Central memory CD8-positive, alpha-beta T cell (primary cell): ENCODE measurements around the gene SETD2.
"Not testable (repeated sequence)": the region's sequence is repeated elsewhere in the genome, so short reads cannot be mapped to it uniquely, and the experiment has no call there.

Experiments
- ATAC-seq: fragments of 150-1000 bp; cut with Tn5 transposase; replicated peaks from 2 replicates; pipeline ENCODE4 v1.10.0; 2022; ENCODE audit warnings: mild to moderate bottlenecking, moderate FRiP score, moderate number of reproducible peaks; ENCODE audit not compliant: poor library complexity, severe bottlenecking; ENCODE audit errors: extremely low read depth
- DNase-seq, 2 donors: peaks; one replicate each; pipeline ENCODE4 v3.0.0; 2021; ENCODE audit warnings: low spot score in 2 of 2
- H3K27ac Mint-ChIP-seq: one replicate; pipeline ENCODE4 v1.8.0; 2022; ENCODE audit warnings: low read depth, mild to moderate bottlenecking, moderate library complexity, mixed read lengths
- H3K27me3 Mint-ChIP-seq: one replicate; pipeline ENCODE4 v1.8.0; 2022; ENCODE audit warnings: mixed read lengths
- H3K36me3 Mint-ChIP-seq: one replicate; pipeline ENCODE4 v1.8.0; 2022; ENCODE audit warnings: mild to moderate bottlenecking, moderate library complexity, mixed read lengths; ENCODE audit not compliant: insufficient read depth
- H3K4me1 Mint-ChIP-seq: one replicate; pipeline ENCODE4 v1.8.0; 2022; ENCODE audit warnings: mixed read lengths
- H3K4me3 Mint-ChIP-seq: one replicate; pipeline ENCODE4 v1.8.0; 2022; ENCODE audit warnings: mild to moderate bottlenecking, moderate library complexity, mixed read lengths
- H3K9me3 Mint-ChIP-seq: one replicate; pipeline ENCODE4 v1.8.0; 2022; ENCODE audit warnings: mixed read lengths

The SETD2 gene

DNA sequence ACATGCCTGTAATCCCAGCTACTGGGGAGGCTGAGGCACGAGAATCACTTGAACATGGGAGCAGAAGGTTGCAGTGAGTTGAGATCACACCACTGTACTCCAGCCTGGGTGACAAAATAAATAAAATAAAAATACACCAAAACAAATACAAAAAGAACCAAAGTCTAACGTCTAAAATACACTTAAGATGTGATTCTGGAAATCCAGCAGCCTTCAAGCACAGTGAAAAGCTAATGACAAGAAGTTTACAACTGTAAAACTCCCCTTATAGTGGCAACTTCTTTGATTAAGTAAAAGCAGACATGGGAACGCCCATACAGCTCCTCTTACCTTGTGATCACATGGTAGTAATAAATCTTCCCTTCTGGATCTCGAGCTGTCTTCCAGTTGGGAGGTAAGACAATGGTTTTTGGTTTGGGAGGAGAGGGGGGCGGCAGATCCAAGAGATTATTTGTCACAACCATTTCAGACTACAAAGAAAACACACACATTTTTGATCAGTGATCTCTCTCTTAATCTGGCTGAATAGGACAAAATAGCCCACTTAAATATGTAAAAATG lies 121.6 kb downstream of the SETD2 start:
- DNase-seq (no peak), ATAC-seq (no peak)
- Mint-ChIP-seq H3K9me3 (no peaks in the 10 kb centered on the region), H3K27me3 (no peaks in the 10 kb centered on the region), H3K36me3 (peaks cover 64% of the 10 kb centered on the region), H3K27ac (no peak overlapping the region), H3K4me3 (no peak overlapping the region), H3K4me1 (peaks cover 21% of the 10 kb centered on the region)

DNA sequence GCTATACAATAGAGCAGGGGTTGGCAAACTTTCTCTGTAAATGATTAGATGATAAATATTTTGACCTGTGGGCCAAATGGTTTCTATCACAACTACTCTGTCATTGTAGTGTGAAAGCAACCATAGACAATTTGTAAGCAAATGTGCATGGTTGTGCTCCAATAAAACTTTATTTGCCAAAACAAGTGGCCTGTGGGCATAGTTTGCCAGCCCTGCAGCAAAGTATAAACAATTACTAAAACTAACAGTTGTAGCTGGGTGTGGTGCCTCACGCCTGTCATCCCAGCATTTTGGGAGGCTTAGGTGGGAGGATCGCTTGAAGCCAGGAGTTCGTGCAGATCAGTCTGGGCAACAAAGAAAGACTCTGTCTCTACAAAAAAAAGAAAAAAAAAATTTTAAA lies 122.8 kb downstream of the SETD2 start:
- Mint-ChIP-seq H3K27ac (no peak overlapping the region), H3K9me3 (no peaks in the 10 kb centered on the region), H3K27me3 (no peaks in the 10 kb centered on the region), H3K36me3 (peaks cover 66% of the 10 kb centered on the region), H3K4me1 (peaks cover 22% of the 10 kb centered on the region), H3K4me3 (no peak overlapping the region)
- DNase-seq (no peak), ATAC-seq (no peak)

DNA sequence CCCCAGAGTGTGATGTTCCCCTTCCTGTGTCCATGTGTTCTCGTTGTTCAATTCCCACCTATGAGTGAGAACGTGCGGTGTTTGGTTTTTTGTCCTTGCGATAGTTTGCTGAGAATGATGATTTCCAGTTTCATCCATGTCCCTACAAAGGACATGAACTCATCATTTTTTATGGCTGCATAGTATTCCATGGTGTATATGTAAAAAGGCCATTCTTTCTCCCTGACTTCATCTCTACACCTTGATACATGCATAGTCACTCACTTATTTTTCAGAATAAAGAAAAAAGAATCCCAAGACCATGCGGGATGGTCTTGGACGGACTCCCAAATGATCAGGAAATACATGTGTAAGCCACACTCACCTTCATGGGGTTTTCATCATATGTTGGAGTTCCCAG lies 126.6 kb downstream of the SETD2 start:
- peak overlapping the region; percentile 50 for H3K4me3 Mint-ChIP-seq
- peak overlapping the region; percentile 90 for H3K27ac Mint-ChIP-seq

DNA sequence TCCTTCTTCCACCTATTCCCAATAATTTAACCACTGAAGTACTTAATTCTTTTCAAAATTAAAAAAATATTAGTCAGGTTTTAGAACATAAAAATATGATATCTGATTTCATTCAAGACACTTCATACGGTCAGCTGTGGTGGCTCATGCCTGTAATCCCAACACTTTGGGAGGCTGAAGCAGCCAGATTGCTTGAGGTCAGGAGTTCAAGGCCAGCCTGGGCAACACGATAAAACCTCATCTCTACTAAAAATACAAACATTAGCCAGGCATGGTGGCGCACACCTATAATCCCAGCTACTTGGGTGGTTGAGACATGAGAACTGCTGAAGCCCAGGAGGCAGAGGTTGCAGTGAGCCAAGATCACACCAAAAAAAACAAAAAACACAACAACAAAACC lies 127.8 kb downstream of the SETD2 start:
- ATAC-seq (no peak), DNase-seq (no peak)
- H3K4me1 Mint-ChIP-seq = peaks cover 31% of the 10 kb centered on the region
- no peak overlapping the region for H3K4me3 Mint-ChIP-seq
- H3K36me3 Mint-ChIP-seq = peaks cover 61% of the 10 kb centered on the region
- no peaks in the 10 kb centered on the region for H3K9me3 Mint-ChIP-seq
- no peaks in the 10 kb centered on the region for H3K27me3 Mint-ChIP-seq
- peak overlapping the region; percentile 32 for H3K27ac Mint-ChIP-seq

More for the DNA sequence above, 126.6 kb downstream of the SETD2 start:
- H3K36me3 Mint-ChIP-seq = peaks cover 65% of the 10 kb centered on the region
- not testable (repeated sequence) for H3K27me3 Mint-ChIP-seq, DNase-seq, ATAC-seq, H3K9me3 Mint-ChIP-seq
- peaks cover 27% of the 10 kb centered on the region for H3K4me1 Mint-ChIP-seq

DNA sequence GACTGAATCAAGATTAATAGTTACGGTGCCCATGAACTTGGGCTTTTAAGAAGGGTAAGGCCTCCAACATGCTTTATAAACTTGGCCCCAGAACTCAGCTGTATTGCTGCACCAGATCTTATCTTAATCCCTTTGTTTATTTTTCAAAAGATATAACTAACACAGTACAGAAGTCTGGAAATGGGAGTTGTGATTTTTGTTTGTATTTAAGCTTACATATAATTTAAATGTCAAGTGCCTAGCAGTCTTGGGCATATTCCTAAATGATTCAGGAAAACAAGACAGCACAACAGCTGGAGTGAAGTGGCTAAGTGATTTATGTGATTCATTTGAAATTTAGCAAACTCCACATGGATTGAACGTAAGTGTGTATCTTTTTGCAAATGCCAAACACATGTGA lies 128.3 kb downstream of the SETD2 start:
- Mint-ChIP-seq H3K27ac (peak overlapping the region; percentile 32), H3K36me3 (peaks cover 56% of the 10 kb centered on the region), H3K4me1 (peaks cover 36% of the 10 kb centered on the region), H3K4me3 (no peak overlapping the region), H3K27me3 (no peaks in the 10 kb centered on the region), H3K9me3 (no peaks in the 10 kb centered on the region)
- ATAC-seq = no peak
- no peak for DNase-seq

DNA sequence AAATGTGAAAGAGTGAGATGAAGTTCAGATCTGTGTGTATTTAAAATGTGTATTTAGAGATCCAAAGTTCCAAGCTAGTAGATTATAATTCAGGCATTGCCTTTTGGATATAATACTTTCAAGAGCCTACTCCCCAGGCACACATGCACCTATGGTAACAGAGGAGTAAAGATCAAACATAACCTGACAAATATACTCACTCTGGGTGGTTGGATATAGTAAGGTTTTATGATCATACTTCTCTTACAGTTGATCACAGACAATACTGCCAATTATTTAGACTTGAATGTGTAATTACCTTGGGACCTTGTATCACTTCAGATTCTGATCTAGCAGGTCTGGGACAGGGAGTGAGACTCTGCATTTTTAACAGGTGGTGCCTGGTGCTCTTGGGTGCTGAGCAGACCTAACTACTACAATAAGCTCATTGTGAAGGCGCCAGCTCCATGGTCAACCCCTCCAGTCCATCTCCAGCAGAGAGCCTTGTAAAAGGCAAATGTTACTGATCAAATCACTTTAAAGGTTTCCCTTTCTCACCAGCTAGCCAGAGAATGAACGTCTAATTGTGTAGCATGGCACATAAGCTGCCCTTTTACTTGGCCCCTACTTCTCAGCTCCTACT lies 128.9 kb downstream of the SETD2 start:
- peaks cover 33% of the 10 kb centered on the region for H3K4me1 Mint-ChIP-seq
- DNase-seq (no peak), ATAC-seq (no peak)
- H3K9me3 Mint-ChIP-seq = no peaks in the 10 kb centered on the region
- peaks cover 50% of the 10 kb centered on the region for H3K36me3 Mint-ChIP-seq
- H3K4me3 Mint-ChIP-seq = no peak overlapping the region
- no peak overlapping the region for H3K27ac Mint-ChIP-seq
- no peaks in the 10 kb centered on the region for H3K27me3 Mint-ChIP-seq

DNA sequence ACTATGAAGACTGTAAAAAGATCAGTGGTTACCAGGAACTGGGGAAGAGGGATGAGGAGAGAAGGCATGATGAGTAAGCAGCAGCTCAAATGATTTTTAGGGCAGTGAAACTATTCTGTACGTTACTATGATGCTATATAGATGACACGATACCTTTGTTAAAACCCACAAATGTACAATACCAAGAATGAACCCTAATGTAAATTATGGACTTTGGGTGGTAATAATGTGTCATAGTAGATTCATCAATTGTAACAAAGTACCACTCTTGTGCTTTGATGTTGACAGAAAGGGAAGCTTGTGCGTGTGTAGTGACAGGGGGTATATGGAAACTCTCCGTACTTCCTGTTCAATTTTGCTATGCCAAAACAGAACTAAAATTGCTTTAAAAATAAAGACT lies 132.9 kb downstream of the SETD2 start:
- H3K27ac Mint-ChIP-seq = peak overlapping the region; percentile 10
- not testable (repeated sequence) for H3K4me3 Mint-ChIP-seq, H3K27me3 Mint-ChIP-seq, DNase-seq, H3K9me3 Mint-ChIP-seq
- ATAC-seq = peak; percentile 64
- H3K36me3 Mint-ChIP-seq = peaks cover 38% of the 10 kb centered on the region
- peaks cover 21% of the 10 kb centered on the region for H3K4me1 Mint-ChIP-seq

DNA sequence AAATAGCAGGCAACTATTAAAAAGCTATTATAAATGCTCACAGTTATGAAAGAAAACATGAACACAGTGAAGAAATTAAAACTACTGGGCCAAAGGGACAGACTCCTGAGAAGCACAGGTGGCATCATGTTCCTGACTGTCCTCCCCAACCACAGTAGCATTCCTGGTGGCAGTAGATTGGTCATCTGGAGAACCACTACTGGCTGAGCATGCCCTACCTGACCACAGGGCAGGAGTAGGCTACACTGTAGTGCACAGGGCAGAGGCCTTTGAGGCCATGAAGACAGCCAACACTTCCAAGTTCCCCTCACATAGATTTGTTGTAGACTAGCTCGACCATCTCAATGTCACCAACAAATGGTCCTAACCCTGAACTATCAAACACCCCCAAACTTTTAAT lies 135.2 kb downstream of the SETD2 start:
- Mint-ChIP-seq H3K4me3 (no peak overlapping the region), H3K9me3 (no peaks in the 10 kb centered on the region), H3K27ac (no peak overlapping the region), H3K4me1 (peaks cover 37% of the 10 kb centered on the region), H3K36me3 (peaks cover 27% of the 10 kb centered on the region), H3K27me3 (no peaks in the 10 kb centered on the region)
- ATAC-seq (no peak), DNase-seq (no peak)

DNA sequence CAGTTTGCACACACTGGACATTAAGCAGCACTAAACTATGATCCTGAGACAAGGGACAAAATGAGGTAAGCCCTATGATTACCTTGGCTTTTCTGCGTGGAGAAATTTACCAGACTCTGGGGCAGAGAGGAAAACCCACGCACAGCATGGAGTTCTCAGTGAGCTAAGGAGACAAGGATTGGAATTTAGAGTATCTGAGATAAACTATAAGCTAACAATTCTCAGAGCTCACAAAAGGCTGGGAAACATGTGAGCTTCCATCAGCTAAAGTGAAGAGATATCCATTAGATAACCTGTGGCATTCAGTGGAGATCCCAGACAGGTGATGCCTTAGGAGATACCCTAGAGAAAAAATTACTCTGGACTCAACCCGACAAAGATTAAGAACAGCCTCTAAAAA lies 135.8 kb downstream of the SETD2 start:
- H3K9me3 Mint-ChIP-seq = no peaks in the 10 kb centered on the region
- DNase-seq = no peak
- ATAC-seq = no peak
- no peak overlapping the region for H3K27ac Mint-ChIP-seq
- no peaks in the 10 kb centered on the region for H3K27me3 Mint-ChIP-seq
- H3K36me3 Mint-ChIP-seq = peaks cover 25% of the 10 kb centered on the region
- peaks cover 35% of the 10 kb centered on the region for H3K4me1 Mint-ChIP-seq
- no peak overlapping the region for H3K4me3 Mint-ChIP-seq

DNA sequence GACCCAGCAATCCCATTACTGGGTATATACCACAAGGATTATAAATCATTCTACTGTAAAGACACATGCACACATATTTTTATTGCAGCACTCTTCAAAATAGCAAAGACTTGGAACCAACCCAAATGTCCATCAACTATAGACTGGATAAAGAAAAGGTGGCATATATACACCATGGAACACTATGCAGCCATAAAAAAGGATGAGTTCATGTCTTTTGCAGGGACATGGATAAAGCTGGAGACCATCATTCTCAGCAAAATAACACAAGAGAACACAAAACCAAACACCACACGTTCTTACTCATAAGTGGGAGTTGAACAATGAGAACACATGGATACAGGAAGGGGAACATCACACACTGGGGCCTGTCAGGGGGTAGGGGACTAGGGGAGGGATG lies 137.5 kb downstream of the SETD2 start:
- not testable (repeated sequence) for H3K9me3 Mint-ChIP-seq, H3K27me3 Mint-ChIP-seq
- peaks cover 31% of the 10 kb centered on the region for H3K4me1 Mint-ChIP-seq

DNA sequence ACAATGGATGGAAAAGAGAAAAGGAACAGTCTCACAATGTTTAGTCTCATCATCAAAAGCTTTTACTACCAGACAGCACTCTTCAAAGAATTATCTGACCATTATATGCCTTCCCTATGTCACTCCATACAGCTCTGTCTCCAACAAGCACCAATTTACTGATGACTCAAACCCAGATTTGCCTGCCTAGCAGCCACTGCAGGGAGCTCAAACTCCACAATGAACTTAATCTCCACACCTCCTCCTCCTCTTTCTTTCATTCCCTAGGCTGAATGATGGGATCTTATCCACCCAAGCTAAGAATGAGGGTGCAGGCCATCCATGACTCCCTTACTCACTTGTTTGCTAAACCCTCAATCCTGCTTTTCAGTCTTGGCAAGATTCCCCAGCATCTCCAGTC lies 139.0 kb downstream of the SETD2 start:
- DNase-seq (no peak), ATAC-seq (no peak)
- Mint-ChIP-seq H3K9me3 (no peaks in the 10 kb centered on the region), H3K27me3 (no peaks in the 10 kb centered on the region), H3K27ac (peak overlapping the region; percentile 3), H3K4me1 (peaks cover 28% of the 10 kb centered on the region), H3K4me3 (no peak overlapping the region), H3K36me3 (peaks cover 18% of the 10 kb centered on the region)

More for the DNA sequence above, 137.5 kb downstream of the SETD2 start:
- not testable (repeated sequence) for DNase-seq, H3K27ac Mint-ChIP-seq, ATAC-seq, H3K4me3 Mint-ChIP-seq
- H3K36me3 Mint-ChIP-seq = peaks cover 18% of the 10 kb centered on the region

DNA sequence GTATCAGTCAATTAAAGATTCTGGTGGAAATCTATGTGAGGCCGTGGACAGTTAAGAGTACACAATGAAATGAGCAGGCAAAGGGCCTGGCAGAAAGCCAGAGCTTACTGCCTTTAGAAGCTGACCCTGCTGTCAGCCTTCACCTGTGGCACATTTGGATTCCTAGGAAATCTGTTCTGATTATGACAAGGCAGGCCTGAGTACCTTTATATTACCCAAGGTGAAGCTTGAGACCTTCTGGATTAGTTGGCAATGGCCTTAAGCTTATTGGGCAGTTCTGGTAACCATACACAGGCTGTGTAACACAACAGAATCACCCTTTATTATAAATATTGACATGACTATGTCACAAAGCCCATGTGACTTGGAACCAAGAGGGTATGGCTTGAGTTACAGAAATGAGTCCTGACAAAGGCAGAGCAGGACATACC lies 141.3 kb downstream of the SETD2 start:
- no peak overlapping the region for H3K4me3 Mint-ChIP-seq
- peaks cover 7% of the 10 kb centered on the region for H3K36me3 Mint-ChIP-seq
- H3K27me3 Mint-ChIP-seq = no peaks in the 10 kb centered on the region
- H3K4me1 Mint-ChIP-seq = peaks cover 49% of the 10 kb centered on the region
- H3K27ac Mint-ChIP-seq = no peak overlapping the region
- DNase-seq = no peak
- ATAC-seq = no peak
- no peaks in the 10 kb centered on the region for H3K9me3 Mint-ChIP-seq

DNA sequence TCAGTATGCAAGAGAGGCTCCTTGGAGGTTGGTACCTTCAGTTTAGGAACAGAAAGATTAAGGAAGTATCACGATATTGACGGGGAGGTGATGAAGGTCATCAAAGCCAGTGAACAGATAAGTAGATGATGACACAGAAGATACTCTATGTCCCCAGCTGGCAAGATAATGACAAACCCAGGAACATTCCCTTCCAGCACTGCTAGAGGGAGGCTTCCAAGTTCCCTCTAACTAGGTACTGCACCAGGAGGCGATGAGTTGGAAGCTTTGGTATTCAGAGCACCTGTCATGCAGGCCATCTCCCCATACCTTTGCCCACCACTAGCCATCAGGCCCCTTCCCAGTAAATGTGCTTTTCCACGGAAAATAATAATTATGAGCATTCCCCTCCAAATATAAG lies 143.6 kb downstream of the SETD2 start:
- no peak for ATAC-seq
- no peaks in the 10 kb centered on the region for H3K27me3 Mint-ChIP-seq
- H3K4me1 Mint-ChIP-seq = peaks cover 53% of the 10 kb centered on the region
- H3K9me3 Mint-ChIP-seq = no peaks in the 10 kb centered on the region
- peaks cover 21% of the 10 kb centered on the region for H3K36me3 Mint-ChIP-seq
- H3K27ac Mint-ChIP-seq = peak overlapping the region; percentile 80
- no peak for DNase-seq
- no peak overlapping the region for H3K4me3 Mint-ChIP-seq
